GM23248 (cell line): ENCODE measurements around the gene HOXA4.

Source experiments
- EZH2 ChIP-seq: fragments of 200-600 bp; sonication (generic); IDR thresholded peaks from 2 replicates; pipeline ENCODE4 v1.6.1; 2018; ENCODE audit warnings: antibody characterized with exemption, mild to moderate bottlenecking; ENCODE audit not compliant: insufficient read depth, poor library complexity, severe bottlenecking
- EZH2phosphoT487 ChIP-seq: fragments of 200-600 bp; sonication (generic); IDR thresholded peaks from 2 replicates; pipeline ENCODE4 v1.6.1; 2018; ENCODE audit warnings: antibody characterized with exemption, moderate library complexity, mild to moderate bottlenecking, low read depth; ENCODE audit not compliant: insufficient read depth

GRCh38 chr7:27107391-27108381, 22.9 kb downstream of the HOXA4 start:
- TF ChIP-seq EZH2: no peak
- TF ChIP-seq EZH2phosphoT487: no peak
